ENCODE results near the gene PCSK2. TPM values are rescaled to one million over a fixed set of nuclear protein-coding genes. Genes with fewer than 3 reads are reported as not detected.

The PCSK2 gene
- total and polyA plus RNA-seq, 2 donors (not counting 3 experiments of a cell fraction or from before 2014, with no cell fraction given), result not detected

DNA sequence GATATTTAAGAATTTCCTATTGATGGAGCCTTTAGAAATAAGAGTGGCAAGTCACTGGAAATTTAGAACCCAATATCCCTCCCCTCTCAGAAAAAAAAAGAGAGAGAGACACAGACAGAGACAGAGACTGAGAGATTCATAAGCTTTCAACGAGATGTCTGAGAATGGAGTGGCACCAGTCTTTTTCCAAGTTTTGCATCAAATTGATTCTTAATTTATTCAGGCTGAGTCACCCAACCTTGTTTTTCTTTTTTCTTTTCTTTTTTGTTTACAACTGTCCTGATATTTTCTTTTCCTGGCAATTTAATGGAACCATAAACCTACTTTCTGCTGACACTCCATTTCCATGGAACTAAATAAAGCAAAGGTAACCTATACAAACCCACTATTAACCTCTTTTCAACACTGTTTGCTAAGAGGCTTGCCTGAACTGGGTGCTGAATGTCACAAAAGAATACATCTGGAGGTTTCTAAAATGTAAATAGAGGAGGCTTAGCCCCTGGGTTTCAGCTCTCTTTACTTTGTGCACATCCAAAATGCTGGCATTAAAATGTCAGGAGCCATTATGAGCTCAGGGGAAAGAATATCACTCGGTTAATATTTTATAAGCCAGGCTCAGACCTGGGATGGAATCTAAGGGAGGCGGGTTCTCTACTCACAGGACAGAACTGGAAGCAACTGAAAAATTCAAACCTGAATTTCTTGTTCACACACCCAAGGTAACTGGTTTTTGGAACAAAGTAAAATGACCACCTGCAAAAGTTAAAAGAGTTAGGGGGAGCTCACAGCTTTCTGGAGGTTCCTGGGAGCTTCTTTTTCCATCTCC is 203.5 kb downstream of the PCSK2 start:
- dilution Hi-C loops (cut with MboI; ENCODE audit: extremely low pct_ligation_motif_present, low sequenced_read_pairs), result loop anchor here (25.0 kb wide), 1 partner anchor 618 kb away; no protein-coding TSS in a partner anchor
- peaks cover 0 to 4% of the 10 kb centered on the region in 2 experiments for H3K27me3 ChIP-seq (ENCODE audit: control insufficient read depth in 2 of 2, insufficient read depth in 2 of 2, low read length in 2 of 2)
- ChIA-PET POLR2A (no interaction called here), CTCF (interaction anchor here (1.4 to 10.6 kb wide), 17 partner anchors 10 to 629 kb away, joined by 3 to 364 read pairs (median 8); no protein-coding TSS in a partner anchor)
- no peaks in the 10 kb centered on the region for H3K4me1 ChIP-seq (ENCODE audit: control insufficient read depth, extremely low read depth, insufficient read depth, low read length)
- FAIRE-seq (no peak), DNase-seq (ENCODE audit: low read depth, low spot score) (no peak)
- no peak overlapping the region for H3K27ac ChIP-seq (ENCODE audit: insufficient read depth, low read depth, low read length)
- no peaks in the 10 kb centered on the region for H4K20me1 ChIP-seq (replicated peaks; ENCODE audit: control insufficient read depth, extremely low read depth, insufficient read depth, low read length)
- intact Hi-C loops (cut with micrococcal nuclease), result loop anchor here (10.0 kb wide), 1 partner anchor 56 kb away; no protein-coding TSS in a partner anchor
- no peak for TF ChIP-seq JUN (IDR thresholded peaks at IDR 0.05; ENCODE audit: borderline replicate concordance, insufficient read depth, insufficient read length, low read depth)
- TF ChIP-seq GATA2 (IDR thresholded peaks at IDR 0.05; ENCODE audit: insufficient read depth, insufficient read length, low read depth, low read length), result no peak
- TF ChIP-seq, protein P1, sequence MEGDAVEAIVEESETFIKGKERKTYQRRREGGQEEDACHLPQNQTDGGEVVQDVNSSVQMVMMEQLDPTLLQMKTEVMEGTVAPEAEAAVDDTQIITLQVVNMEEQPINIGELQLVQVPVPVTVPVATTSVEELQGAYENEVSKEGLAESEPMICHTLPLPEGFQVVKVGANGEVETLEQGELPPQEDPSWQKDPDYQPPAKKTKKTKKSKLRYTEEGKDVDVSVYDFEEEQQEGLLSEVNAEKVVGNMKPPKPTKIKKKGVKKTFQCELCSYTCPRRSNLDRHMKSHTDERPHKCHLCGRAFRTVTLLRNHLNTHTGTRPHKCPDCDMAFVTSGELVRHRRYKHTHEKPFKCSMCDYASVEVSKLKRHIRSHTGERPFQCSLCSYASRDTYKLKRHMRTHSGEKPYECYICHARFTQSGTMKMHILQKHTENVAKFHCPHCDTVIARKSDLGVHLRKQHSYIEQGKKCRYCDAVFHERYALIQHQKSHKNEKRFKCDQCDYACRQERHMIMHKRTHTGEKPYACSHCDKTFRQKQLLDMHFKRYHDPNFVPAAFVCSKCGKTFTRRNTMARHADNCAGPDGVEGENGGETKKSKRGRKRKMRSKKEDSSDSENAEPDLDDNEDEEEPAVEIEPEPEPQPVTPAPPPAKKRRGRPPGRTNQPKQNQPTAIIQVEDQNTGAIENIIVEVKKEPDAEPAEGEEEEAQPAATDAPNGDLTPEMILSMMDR (IDR thresholded peaks at IDR 0.05; ENCODE audit: extremely low read depth in 1 of 2, insufficient read depth in 1 of 2, low read depth in 1 of 2, low read length in 2 of 2), result no peak
- TF ChIP-seq POLR2AphosphoS5 (IDR thresholded peaks at IDR 0.05; ENCODE audit: insufficient read depth, low read depth, low read length), result no peak
- no peak for TF ChIP-seq MYC (IDR thresholded peaks at IDR 0.05; ENCODE audit: low read depth, low read length)
- no peak for TF ChIP-seq POLR2A (IDR thresholded peaks at IDR 0.05; ENCODE audit: low read depth, low read length)
- no peak overlapping the region for H3K4me2 ChIP-seq (ENCODE audit: insufficient read depth, low read length)
- no peaks in the 10 kb centered on the region for H3K36me3 ChIP-seq (ENCODE audit: control insufficient read depth in 2 of 2, extremely low read depth in 1 of 2, insufficient read depth in 2 of 2, low read length in 2 of 2)
- BruUV-seq (replicated peaks), result no TSS peak
- H3K9me3 ChIP-seq (replicated peaks; ENCODE audit: control insufficient read depth, insufficient read depth, low read length), result no peaks in the 10 kb centered on the region
- H3K9ac ChIP-seq (replicated peaks; ENCODE audit: extremely low read depth, insufficient read depth, low read length), result no peak overlapping the region
- no peak overlapping the region for H3K4me3 ChIP-seq (replicated peaks in 1 of 3; ENCODE audit: insufficient read depth in 1 of 3, low read depth in 1 of 3, low read length in 3 of 3)
- H3K79me2 ChIP-seq (ENCODE audit: control insufficient read depth, insufficient read depth, low read length), result no peaks in the 10 kb centered on the region
- no peaks in the 10 kb centered on the region for H3K9me1 ChIP-seq (replicated peaks; ENCODE audit: control insufficient read depth, extremely low read depth, insufficient read depth, low read length)
- H2AFZ ChIP-seq (ENCODE audit: low read depth, low read length), result no peak overlapping the region

All from endothelial cell of umbilical vein (primary cell).